ENCODE data around the gene PTPN4.

DNA sequence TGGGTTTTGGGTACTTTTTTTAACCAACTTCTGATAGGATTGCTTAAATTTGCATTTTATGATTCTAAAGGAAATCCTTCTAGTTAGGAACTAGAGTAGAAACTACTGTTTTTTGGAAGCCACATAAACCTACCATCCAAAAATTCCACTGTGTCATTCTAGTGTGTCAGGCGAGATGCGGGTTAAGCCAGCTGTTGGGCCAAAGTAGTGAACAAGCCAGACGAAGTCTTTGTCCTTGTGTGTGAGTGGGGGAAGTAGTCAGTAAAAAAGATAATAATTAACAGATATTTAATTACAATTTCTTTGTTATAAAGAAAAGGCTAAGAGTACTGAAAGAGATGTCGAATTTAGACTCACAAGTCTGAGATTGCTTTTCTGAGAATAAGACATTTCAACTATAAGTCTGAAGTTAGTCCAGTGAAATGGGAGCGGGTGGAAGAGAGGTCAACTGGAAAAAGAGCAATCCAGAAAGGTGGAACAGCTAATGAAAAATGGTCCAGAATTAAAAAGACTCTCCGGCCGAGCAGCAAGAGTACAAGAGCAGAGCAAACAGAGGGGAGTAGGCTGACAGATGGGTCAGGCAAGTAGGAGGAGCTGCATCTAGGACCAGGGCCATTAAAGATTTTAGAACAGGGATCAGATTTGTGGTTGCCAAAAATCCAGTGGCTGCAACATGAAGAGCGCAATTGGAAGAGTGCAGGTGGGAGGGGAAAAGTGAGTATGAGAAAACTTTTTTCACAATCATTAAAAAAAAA, 254.7 kb downstream of the PTPN4 start:
- TF ChIP-seq, protein P1, sequence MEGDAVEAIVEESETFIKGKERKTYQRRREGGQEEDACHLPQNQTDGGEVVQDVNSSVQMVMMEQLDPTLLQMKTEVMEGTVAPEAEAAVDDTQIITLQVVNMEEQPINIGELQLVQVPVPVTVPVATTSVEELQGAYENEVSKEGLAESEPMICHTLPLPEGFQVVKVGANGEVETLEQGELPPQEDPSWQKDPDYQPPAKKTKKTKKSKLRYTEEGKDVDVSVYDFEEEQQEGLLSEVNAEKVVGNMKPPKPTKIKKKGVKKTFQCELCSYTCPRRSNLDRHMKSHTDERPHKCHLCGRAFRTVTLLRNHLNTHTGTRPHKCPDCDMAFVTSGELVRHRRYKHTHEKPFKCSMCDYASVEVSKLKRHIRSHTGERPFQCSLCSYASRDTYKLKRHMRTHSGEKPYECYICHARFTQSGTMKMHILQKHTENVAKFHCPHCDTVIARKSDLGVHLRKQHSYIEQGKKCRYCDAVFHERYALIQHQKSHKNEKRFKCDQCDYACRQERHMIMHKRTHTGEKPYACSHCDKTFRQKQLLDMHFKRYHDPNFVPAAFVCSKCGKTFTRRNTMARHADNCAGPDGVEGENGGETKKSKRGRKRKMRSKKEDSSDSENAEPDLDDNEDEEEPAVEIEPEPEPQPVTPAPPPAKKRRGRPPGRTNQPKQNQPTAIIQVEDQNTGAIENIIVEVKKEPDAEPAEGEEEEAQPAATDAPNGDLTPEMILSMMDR (IDR thresholded peaks at IDR 0.05; ENCODE audit: low read length): no peak
- TF ChIP-seq EZH2phosphoT487 (IDR thresholded peaks at IDR 0.05; ENCODE audit: low read length) (no peak), EZH2 (optimal IDR thresholded peaks at IDR 0.05; ENCODE audit: low read depth, low read length) (no peak)

Data from MM.1S (cell line).